ENCODE measurements around the gene FN1.
A peak's percentile ranks its signal among the peaks of the same experiment; 100 is the strongest.
"Not testable (repeated sequence)": the region's sequence is repeated elsewhere in the genome, so short reads cannot be mapped to it uniquely, and the experiment has no call there.

The FN1 gene

DNA sequence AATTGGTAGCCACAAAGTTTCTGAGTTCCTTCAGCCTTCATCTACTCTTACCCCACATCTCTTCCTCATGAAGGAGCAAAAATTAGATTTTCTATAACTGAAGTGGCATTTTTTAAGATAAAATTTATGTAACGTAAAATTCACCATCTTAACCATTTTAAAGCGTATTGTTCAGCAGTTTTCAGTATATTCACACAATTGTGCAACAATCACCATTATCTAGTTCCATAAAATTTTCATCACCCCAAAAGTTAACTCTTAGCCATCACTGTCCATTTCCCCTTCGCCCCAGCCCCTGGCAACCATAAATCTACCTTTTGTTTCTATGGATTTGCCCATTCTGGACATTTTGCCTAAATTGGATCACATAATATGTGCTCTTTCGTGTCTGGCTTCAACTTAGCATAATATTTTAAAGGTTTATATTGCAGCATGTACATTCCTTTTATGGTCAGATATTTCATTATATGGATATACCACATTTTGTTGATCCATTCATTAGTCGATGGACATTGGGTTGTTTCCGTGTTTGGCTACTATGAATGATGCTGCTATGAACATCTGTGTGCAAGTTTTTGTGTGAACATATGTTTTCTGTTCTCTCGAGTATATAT lies 79.4 kb downstream of the FN1 start:
- no peak for DNase-seq (ENCODE audit: low read depth in 2 of 2, low spot score in 1 of 2)

DNA sequence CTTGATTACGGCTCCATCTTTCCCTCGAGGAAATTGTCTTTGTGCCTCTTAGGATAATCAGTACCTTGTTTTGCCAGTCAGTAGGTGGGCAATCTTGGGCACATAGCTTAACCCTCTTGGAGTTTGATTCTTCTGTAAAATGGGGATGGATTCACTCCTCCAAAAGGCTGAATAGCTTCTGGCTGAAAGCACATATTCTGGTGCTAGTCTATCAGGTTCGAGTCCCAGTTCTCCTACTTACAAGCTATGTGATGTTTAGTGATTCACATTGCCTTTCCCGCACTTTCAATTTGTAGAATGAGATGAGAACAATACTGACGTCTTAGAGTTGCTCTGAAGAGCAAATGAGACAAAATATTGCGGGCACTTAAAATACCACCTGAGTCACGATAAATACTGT lies 80.1 kb downstream of the FN1 start:
- DNase-seq (ENCODE audit: low read depth in 2 of 2, low spot score in 1 of 2): no peak

DNA sequence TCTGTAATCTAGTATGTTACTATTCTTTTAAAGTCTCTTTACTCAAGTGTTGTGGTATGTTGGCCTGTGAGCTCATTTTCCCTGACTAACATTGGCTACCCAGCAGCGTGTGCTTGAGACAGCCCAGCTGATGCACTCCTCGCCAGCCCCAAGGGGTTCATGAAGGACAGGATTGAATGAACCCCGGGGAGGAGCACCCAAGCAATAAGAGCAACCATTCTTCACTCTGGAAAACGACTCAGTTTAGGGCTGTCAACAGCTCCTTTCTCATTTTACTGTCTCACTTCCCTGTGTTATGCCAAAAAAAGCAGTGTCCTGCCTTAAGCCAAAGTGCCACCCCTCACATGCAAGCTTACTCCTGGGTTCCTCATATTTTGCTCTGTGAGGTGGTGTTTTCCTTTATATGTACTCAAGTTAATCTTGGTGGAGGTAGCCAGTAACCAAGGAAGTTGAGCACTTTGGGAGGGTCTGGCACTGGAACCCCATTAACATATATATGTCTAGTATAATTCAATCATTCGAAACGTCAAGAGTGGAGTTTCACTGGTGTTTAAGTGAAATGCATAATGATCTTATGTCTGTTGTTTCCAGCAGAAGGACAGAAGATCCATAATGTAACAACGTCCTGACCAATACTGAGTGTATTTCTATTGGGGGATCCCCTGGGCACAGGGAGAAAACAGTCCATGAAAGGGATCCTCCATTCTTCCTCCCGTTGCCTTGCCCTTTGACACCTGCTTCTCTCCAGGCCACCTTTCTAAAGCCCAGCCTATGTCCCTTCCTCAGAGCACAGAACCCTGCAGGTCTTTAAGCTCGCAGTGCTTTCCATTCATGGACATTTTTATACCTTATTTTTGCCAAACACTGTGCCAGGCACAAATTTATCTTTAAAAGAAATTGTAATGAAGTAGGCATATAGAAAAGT lies 80.8 kb downstream of the FN1 start:
- no peak for DNase-seq (ENCODE audit: low read depth in 2 of 2, low spot score in 1 of 2)

DNA sequence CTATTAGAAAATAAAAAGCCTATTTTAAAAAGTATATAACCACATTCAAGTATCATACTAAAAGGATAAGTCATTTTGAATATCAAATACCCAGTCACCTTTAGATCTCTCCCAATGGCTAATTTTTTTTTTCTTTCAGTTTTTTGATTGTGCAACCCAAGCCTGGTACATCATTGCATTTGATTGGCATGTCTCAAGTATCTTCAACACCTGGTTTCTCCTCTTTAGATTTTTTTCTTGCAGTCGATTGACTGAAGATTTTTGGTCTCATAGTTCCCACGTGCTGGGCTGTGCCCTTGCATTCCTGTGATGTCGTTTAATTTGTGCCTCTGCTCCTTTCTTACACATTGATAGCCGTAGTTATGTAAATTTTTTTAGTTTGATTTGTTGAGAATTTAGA lies 83.3 kb downstream of the FN1 start:
- no peak for DNase-seq (ENCODE audit: low read depth in 2 of 2, low spot score in 1 of 2)

DNA sequence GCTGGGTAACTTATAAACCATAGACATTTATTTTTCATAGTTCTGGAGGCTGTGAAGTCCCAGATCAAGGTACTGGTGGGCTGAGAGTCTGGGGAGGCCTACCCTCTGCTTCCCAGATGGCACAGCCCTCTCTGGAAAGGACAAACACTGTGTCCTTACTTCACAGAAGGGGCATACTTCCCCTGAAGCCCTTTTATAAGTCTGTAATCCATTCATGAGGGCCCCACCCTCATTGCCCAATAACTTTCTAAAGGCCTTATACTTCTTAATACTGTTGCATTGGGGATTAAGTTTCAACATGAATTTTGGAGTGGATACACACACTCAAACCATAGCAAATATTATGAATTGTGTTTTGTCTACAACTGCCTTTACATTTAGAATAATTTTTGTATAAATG lies 88.0 kb downstream of the FN1 start:
- no peak for DNase-seq (ENCODE audit: low read depth in 2 of 2, low spot score in 1 of 2)

DNA sequence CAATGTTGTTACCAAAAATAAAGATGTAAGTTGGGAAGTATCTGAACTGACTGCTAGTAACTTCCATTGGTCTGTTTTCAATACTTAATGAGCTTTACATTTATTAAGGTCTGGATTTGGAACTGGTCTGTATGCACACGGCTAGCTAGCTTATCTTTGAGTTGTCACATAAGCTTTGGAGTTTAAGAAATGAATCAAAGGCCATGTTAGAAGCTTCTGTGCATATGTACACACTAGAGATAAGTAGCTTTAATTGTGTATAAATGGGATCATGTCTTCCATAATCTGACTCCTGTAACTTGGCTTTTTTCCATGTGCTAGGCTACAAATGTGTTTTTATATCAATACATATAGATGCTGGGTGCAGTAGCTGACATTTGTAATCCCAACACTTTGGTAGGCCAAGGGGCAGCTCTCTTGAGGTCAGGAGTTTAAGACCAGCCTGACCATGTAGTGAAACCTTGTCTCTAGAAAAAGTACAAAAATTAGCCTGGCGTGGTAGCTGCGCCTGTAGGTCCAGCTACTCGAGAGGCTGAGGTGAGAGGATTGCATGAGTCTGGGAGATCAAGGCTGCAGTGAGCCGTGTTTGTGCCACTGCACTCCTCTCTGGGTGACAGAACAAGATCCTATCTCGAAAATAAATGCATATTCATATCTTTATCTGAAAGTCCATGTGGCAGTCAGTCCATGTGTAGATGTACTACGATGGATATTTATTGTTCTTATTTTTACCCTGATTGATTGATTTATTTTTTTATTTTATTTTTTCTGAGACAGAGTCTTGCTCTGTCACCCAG lies 96.8 kb downstream of the FN1 start:
- no peak for DNase-seq (ENCODE audit: low read depth in 2 of 2, low spot score in 1 of 2)

DNA sequence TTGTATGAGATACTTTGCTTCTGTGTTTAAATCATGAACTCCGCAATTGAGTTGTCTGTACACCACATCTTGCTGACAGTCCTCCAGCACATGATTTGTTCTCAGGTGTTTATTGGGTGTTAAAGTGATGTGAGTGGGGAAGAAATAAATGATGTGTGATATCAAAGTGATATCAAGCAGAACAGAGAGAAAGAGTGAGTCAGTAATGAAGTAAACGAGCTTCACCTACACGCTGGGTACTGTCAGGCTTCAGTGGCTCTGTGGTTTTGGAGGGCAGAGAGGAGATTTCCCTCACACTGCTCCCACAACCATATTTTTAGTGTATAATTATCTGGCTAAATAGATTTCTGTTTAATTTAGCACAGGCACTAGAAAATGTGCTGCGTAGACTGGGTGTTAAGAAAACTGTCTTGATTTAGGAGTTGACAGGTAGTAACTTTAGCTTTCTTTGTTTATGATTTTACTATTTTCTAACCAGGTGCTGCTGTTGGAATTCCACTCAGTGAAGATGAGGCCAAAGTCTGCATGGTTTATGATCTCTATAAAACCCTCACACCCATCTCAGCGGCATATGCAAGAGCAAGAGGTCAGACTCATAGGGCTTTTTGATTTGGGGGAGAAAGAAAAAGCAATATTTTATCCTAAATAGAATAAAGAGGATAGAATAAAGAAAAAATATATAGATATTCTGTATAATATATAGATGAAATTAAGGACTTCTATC lies 102.8 kb downstream of the FN1 start:
- no peak for DNase-seq (ENCODE audit: low read depth in 2 of 2, low spot score in 1 of 2)

DNA sequence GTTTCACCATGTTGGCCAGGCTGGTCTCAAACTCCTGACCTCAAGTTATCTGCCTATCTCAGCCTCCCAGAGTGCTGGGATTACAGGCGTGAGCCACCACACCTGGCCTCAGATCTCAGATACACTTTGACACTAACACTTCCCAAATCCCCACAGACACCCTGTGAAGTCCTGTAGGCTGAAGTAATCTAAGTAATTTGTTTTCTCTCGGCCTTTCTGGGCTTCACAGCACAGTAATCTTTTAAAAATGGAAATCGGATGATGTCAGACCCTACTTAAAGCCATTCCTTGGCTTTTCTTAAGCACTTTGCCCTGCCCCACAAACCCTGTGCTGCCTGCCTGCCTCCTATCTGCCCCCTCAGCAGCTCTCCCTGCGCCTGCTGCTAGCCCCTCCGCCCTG lies 107.8 kb downstream of the FN1 start:
- no peak for DNase-seq (ENCODE audit: low read depth in 2 of 2, low spot score in 1 of 2)

DNA sequence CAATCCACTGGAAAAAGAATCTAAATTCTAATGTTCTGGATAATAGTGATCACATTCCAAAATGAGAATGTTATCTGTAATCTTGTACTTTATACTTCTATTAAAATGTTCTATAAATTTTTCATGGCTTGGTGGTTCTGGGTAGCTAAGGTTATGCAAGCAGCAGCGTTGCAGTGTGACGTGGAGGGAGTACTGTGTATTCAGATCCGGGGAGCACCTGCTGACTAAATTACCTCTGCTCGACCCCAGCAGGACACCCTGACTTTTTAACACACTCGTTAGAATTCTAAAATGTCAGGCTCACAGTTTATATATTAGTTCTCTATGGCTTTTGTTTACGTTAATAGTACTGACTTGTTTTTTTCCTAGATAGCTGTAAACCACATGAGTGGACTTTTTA lies 111.1 kb downstream of the FN1 start:
- no peak for DNase-seq (ENCODE audit: low read depth in 2 of 2, low spot score in 1 of 2)

DNA sequence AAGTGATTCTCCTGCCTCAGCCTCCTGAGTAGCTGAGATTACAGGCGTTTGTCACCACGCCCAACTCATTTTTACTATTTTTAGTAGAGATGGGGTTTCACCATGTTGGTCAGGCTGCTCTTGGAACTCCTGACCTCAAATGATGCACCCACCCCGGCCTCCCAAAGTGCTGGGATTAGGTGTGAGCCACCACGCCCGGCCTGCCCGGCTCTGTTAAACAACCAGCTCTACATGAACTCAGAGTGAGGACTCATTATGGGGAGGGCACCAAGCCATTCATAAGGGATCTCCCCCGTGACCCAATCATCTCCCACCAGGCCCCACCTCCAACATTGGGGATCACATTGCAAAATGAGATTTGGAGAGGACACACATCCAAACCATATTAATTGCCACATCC lies 115.2 kb downstream of the FN1 start:
- DNase-seq (ENCODE audit: low read depth in 2 of 2, low spot score in 1 of 2): no peak

DNA sequence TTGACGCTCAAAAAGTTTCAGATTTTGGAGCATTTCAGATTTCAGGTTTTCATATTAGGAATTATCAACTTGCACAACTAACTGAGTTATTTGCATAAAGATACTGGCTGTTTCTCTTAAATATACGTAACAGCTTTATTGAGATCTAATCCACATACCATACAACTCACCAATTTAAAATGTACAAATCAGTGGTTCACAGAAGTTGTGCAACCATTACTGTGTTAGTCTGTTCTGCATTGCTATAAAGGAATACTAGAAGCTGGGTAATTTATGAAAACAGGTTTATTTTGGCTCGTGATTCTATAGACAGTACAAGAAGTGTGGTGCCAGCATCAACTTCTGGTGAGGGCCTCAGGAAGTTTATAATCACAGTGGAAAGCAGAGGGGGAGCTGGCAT lies 115.8 kb downstream of the FN1 start:
- DNase-seq (ENCODE audit: low read depth in 2 of 2, low spot score in 1 of 2): no peak

DNA sequence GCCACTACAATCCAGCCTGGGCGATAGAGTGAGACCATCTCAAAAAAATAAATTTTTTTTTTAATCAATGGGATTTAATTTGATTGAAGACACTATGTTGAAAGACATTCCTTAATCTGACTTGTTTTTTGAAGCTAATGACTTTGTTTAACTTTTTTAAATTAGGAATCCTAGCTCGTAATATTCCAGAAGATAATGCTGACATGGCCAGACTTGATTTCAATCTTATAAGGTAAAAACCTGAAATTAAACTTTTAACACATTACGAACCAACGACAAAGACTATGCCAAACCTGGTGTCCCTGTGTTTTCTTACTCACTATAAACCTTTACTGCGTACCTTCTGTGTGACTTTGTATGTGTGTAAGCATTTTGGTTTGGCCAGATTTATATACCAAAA lies 116.4 kb downstream of the FN1 start:
- no peak for DNase-seq (ENCODE audit: low read depth in 2 of 2, low spot score in 1 of 2)

DNA sequence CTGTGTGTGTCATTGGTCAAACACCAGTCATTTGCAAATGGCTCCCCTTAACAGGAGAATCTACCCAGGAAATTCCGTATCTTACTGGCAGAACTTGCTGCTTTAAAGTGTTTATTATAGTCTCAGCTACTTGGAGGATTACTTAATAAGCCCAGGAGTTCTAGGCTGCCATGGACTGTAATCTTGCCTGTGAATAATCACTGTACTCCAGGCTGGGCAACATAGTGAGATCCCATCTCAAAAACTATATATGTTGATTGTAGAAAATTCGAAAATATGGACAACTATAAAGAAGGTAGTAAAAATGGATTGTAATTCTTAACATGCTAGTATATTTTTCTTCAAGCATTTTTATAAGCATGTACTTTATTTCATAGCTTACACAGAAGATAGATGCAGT lies 119.5 kb downstream of the FN1 start:
- no peak for DNase-seq (ENCODE audit: low read depth in 2 of 2, low spot score in 1 of 2)

DNA sequence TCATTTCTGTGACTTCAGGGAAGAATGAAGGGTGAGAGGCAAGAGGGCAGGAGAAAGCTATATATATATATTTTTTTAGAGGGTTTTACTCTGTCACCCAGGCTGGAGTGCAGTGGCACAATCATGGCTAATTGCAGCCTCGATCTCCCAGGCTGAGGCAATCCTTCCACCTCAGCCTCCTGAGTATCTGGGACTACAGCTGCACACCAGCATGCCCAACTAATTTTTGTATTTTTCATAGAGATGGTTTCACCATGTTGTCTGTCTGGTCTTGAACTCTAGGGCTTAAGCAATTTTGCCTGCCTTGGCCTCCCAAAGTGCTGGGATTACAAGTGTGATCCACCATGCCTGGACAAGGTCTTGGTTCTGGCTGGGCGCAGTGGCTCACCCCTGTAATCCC lies 120.6 kb downstream of the FN1 start:
- DNase-seq (ENCODE audit: low read depth in 2 of 2, low spot score in 1 of 2): no peak

DNA sequence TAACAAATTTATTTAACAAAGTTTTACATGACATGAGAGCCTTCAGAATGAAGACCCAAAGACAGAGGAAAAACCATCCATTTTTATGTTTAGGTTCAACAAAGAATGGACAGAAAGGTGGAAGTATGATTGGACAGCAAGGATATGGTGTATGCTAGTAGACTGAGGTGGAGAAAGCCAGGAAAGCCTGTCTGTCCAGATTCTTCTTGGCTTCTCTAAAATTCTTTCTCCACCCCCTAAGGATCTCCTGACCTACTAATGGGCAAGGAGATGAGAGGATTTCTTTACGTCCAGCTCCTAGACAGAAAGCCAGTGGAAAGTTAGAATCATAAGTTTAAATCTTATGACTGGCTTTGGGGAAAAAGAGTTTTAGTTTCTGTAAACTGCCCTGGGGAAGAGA lies 121.0 kb downstream of the FN1 start:
- no peak for DNase-seq (ENCODE audit: low read depth in 2 of 2, low spot score in 1 of 2)

DNA sequence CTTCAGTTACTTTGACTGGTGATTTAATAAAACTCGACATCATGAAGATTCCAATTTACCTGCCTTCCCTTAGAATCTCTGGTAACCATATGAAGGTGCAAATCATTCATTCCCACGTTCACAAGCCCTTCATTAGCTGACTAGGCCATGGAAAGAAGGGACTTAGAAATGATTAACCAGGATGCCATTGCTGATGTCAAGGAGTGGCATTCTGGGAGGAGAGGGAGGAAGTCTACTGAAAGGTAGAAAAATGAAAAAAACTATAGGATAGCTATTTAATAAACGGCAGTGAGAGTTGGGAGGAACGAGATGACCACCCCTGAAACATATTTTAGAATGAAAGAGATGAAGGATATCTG lies 122.6 kb downstream of the FN1 start:
- DNase-seq (ENCODE audit: low read depth in 2 of 2, low spot score in 1 of 2): no peak

DNA sequence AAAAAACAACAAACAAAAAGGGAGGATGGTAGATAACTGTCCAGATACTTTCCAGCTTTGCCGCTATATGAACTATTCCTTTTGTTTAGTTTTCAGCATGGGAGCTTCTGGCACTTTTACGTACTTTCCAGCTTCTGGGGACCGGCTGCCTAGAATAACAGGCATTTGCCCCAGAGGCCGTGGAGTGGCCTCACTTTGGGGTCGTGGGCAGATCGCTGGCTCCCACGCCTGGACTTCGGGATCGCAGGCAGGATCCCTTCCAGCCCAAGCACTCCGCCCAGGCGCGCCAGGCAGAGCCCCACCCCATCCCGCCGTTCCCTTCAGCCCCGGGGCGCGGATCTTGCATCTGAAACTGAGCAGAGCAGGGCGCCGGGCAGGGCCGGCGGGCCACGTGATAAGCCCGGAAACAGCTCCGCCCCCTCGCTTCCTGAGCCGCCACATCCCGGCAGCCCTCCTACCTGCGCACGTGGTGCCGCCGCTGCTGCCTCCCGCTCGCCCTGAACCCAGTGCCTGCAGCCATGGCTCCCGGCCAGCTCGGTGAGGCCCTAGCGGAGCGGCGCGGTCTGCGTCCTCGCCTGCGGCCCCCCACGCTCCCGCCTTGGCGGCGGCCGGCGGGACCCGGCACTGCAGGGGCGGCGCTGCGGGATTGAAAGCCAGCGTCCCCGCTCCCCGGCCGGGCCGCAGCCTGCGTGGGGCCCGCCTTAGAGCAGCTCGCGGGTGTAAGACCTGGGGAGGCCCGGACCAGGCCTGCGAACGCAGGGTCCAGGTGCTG lies 124.1 kb downstream of the FN1 start, which contains the start of gene ATIC:
Gene ATIC (plus strand): TSS at position 435 of the 772 bp plus-strand sequence. CDS start 84 bp downstream, at position 519.
- DNase-seq (ENCODE audit: low read depth in 2 of 2, low spot score in 1 of 2): peak; percentile 63 to 80

DNA sequence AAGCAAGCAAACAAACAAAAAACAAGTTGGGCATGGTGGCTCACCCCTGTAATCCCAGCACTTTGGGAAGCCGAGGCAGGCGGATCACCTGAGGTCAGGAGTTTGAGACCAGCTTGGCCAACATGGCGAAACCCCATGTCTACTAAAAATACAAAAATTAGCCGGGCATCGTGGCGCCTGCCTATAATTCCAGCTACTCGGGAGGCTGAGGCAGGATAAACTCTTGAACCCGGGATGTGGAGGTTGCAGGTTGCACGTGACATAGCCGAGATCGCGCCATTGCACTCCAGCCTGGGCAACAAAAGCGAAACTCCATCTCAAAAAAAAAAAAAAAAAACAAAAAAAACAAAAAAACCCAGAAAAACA lies 124.6 kb downstream of the FN1 start:
- not testable (repeated sequence) for DNase-seq (ENCODE audit: low read depth in 2 of 2, low spot score in 1 of 2)
